PC-3 (cell line): ENCODE results near the gene GALNT10. TPM values are rescaled to one million over a fixed set of nuclear protein-coding genes. Genes with fewer than 3 reads are reported as not detected.

Experiments used
- ATAC-seq: fragments of 200-7000 bp; cut with Tn5 transposase; 2 replicates; pipeline ENCODE4 v1.9.1; 2020; ENCODE audit warnings: mild to moderate bottlenecking, moderate library complexity
- BruUV-seq: library from RNA; stranded (reverse); fragments of 400-500 nt; replicated peaks from 2 replicates; lab custom pipeline; 2021; lab: Mats Ljungman, UMichigan
- CTCF ChIA-PET: fragments of 300-600 bp; sonication (Branson Sonifier 250); formaldehyde crosslinking; loops from one replicate; lab custom pipeline; 2022; ENCODE audit warnings: antibody characterized with exemption; lab: Charles Lee
- POLR2A ChIA-PET: fragments of 300-600 bp; sonication (Branson Sonifier 250); formaldehyde crosslinking; loops from one replicate; lab custom pipeline; 2022; ENCODE audit warnings: antibody characterized with exemption; ENCODE audit not compliant: unreplicated experiment; lab: Charles Lee
- DNase-seq: peaks from one replicate; pipeline ENCODE4 v3.0.0-alpha.2; 2015
- H2AFZ ChIP-seq: fragments of 300-600 bp; sonication (generic); 2 replicates; pipeline ENCODE4 v1.6.0; 2016; ENCODE audit warnings: antibody characterized with exemption, low read length
- H3F3A ChIP-seq: fragments of 300-600 bp; sonication (generic); one replicate; pipeline ENCODE4 v1.6.0; 2017; ENCODE audit warnings: antibody characterized with exemption, low read length, control low read depth, mild to moderate bottlenecking; ENCODE audit not compliant: unreplicated experiment
- H3K27ac ChIP-seq: fragments of 300-600 bp; sonication (generic); 2 replicates; pipeline ENCODE4 v1.5.1; 2016; ENCODE audit warnings: mild to moderate bottlenecking, low read length
- H3K27me3 ChIP-seq: fragments of 300-600 bp; sonication (generic); 2 replicates; pipeline ENCODE4 v1.6.1; 2016; ENCODE audit warnings: low read length, mixed read lengths
- H3K36me3 ChIP-seq: fragments of 300-600 bp; sonication (generic); 2 replicates; pipeline ENCODE4 v1.6.1; 2016; ENCODE audit warnings: low read depth, mixed run types, low read length, mixed read lengths
- H3K4me1 ChIP-seq: fragments of 300-600 bp; sonication (generic); 2 replicates; pipeline ENCODE4 v1.5.1; 2016; ENCODE audit warnings: low read length; ENCODE audit not compliant: insufficient read depth
- H3K4me2 ChIP-seq: fragments of 300-600 bp; sonication (generic); 2 replicates; pipeline ENCODE4 v1.6.0; 2016; ENCODE audit warnings: low read length
- H3K4me3 ChIP-seq: fragments of 300-600 bp; sonication (generic); 2 replicates; pipeline ENCODE4 v1.5.1; 2016; ENCODE audit warnings: mild to moderate bottlenecking, low read length, mixed read lengths
- H3K79me2 ChIP-seq: fragments of 300-600 bp; sonication (generic); 2 replicates; pipeline ENCODE4 v1.6.1; 2017; ENCODE audit warnings: low read length, mixed read lengths
- H3K9ac ChIP-seq: fragments of 300-600 bp; sonication (generic); 2 replicates; pipeline ENCODE4 v1.6.0; 2016; ENCODE audit warnings: mild to moderate bottlenecking, low read length
- H3K9me2 ChIP-seq: fragments of 300-600 bp; sonication (generic); replicated peaks from 2 replicates; pipeline ENCODE4 v1.6.1; 2016; ENCODE audit warnings: mixed run types, low read length, mixed read lengths
- H3K9me3 ChIP-seq: fragments of 300-600 bp; sonication (generic); 2 replicates; pipeline ENCODE4 v1.6.1; 2016; ENCODE audit warnings: low read length, mixed read lengths
- H4K20me1 ChIP-seq: fragments of 300-600 bp; sonication (generic); 2 replicates; pipeline ENCODE4 v1.6.1; 2016; ENCODE audit warnings: low read length, mixed read lengths
- CTCF ChIP-seq: fragments of 300-600 bp; sonication (generic); conservative IDR thresholded peaks from 2 replicates; pipeline ENCODE4 v1.5.1; 2017; ENCODE audit warnings: antibody characterized with exemption, low read depth, mild to moderate bottlenecking, low read length
- EZH2 ChIP-seq: fragments of 300-600 bp; sonication (generic); IDR thresholded peaks from one replicate; pipeline ENCODE4 v1.6.1; 2017; ENCODE audit warnings: antibody characterized with exemption, mild to moderate bottlenecking, low read length; ENCODE audit not compliant: unreplicated experiment
- EZH2phosphoT487 ChIP-seq: fragments of 300-600 bp; sonication (generic); IDR thresholded peaks from 2 replicates; pipeline ENCODE4 v1.6.1; 2018; ENCODE audit warnings: mild to moderate bottlenecking, antibody characterized with exemption, low read length, borderline replicate concordance
- intact Hi-C: fragments of 100-400 bp; cut with micrococcal nuclease; formaldehyde crosslinking; loops from 2 replicates; pipeline ENCODE4 v1.9.0; 2023
- total RNA-seq: library from RNA; depleted of rRNA; stranded (reverse); fragments of >200 nt; gene quantifications from 2 replicates; pipeline ENCODE4 v1.2.3, GENCODE V29; 2014

GALNT10 gene
- total RNA-seq, 1 experiment from 2014 or later: 46.2 TPM

DNA sequence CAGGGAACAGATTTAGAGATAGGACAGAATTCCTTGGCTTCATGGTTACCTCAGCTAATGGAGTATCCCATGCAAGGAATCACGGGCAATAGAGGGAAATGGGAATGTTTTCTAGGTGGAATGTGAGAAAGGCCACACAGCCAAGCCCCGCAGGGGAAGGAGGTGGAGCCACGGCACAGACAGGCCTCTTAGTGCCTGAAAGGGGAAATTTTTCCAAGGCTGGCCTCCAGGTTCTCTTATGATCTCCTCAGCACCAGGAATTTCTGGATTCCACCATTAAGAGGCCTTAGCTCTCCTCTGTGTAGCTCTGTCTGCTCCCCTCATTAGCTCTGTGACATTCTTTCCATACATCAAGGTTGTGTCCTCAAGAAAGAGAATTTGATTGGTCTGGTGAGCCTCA, 124.7 kb downstream of the GALNT10 start:
- H3K4me1 ChIP-seq: peaks cover 13% of the 10 kb centered on the region
- no peak overlapping the region for H3K9ac ChIP-seq
- H3K4me2 ChIP-seq: no peak overlapping the region
- no peaks in the 10 kb centered on the region for H4K20me1 ChIP-seq
- peaks cover 19% of the 10 kb centered on the region for H3K79me2 ChIP-seq
- no peaks in the 10 kb centered on the region for H3K36me3 ChIP-seq
- H3K27ac ChIP-seq: no peak overlapping the region
- DNase-seq (no peak), ATAC-seq (no peak)
- H3K27me3 ChIP-seq: no peaks in the 10 kb centered on the region
- H3K9me3 ChIP-seq: no peaks in the 10 kb centered on the region
- no TSS peak for BruUV-seq
- POLR2A ChIA-PET: no interaction called here
- intact Hi-C loops: no loop called here
- TF ChIP-seq EZH2 (no peak), EZH2phosphoT487 (no peak), CTCF (no peak)
- no peak overlapping the region for H2AFZ ChIP-seq
- no peaks in the 10 kb centered on the region for H3F3A ChIP-seq
- CTCF ChIA-PET: no interaction called here
- no peaks in the 10 kb centered on the region for H3K9me2 ChIP-seq
- no peak overlapping the region for H3K4me3 ChIP-seq

DNA sequence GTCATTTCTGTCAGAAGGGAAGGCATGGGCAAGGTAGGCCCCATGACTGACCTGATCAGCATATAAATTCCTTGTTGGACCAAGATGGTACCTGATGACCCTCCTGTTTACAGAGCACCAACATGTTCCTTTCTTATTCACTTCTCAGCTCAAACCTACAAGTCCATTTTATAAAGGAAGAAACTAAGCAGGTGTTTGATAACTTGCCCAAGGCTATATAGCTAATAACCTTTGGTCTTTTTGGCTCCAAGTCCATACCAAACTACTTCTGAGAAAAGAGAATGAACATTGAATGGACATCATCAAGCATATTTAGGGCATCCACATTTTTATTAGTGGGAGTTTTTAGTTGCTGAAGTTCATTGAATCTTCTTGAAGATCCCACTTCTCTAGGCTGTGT, 125.2 kb downstream of the GALNT10 start:
- peaks cover 17% of the 10 kb centered on the region for H3K79me2 ChIP-seq
- CTCF ChIA-PET: no interaction called here
- no TSS peak for BruUV-seq

More for the DNA sequence above, 125.2 kb downstream of the GALNT10 start:
- H3K9me3 ChIP-seq: no peaks in the 10 kb centered on the region
- no peak overlapping the region for H3K27ac ChIP-seq
- H3K9ac ChIP-seq: no peak overlapping the region
- H3K4me1 ChIP-seq: peaks cover 13% of the 10 kb centered on the region
- POLR2A ChIA-PET: no interaction called here
- intact Hi-C loops: no loop called here
- no peaks in the 10 kb centered on the region for H3K27me3 ChIP-seq
- H3K4me2 ChIP-seq: no peak overlapping the region
- H3K9me2 ChIP-seq: no peaks in the 10 kb centered on the region
- H3K4me3 ChIP-seq: no peak overlapping the region
- DNase-seq: no peak
- no peak overlapping the region for H2AFZ ChIP-seq
- ATAC-seq: no peak
- no peaks in the 10 kb centered on the region for H3K36me3 ChIP-seq
- TF ChIP-seq EZH2 (no peak), EZH2phosphoT487 (no peak), CTCF (no peak)
- H3F3A ChIP-seq: no peaks in the 10 kb centered on the region
- no peaks in the 10 kb centered on the region for H4K20me1 ChIP-seq
